Retinal pigment epithelial cell (primary cell): ENCODE data around the gene OR2AG2.

Experiments
- DNase-seq: peaks from one replicate; pipeline ENCODE4 v3.0.0-alpha.2; 2010; ENCODE audit warnings: low read depth
- H3K4me3 ChIP-seq: 2 replicates; pipeline ENCODE4 v1.5.1; 2011; ENCODE audit warnings: mild to moderate bottlenecking, low read length, control low read depth, moderate library complexity
- TF ChIP-seq, protein P1 (sequence below): conservative IDR thresholded peaks from 2 replicates; pipeline ENCODE4 v1.5.1; 2011; ENCODE audit warnings: low read depth, low read length, control low read depth, inconsistent platforms

Gene OR2AG2

DNA sequence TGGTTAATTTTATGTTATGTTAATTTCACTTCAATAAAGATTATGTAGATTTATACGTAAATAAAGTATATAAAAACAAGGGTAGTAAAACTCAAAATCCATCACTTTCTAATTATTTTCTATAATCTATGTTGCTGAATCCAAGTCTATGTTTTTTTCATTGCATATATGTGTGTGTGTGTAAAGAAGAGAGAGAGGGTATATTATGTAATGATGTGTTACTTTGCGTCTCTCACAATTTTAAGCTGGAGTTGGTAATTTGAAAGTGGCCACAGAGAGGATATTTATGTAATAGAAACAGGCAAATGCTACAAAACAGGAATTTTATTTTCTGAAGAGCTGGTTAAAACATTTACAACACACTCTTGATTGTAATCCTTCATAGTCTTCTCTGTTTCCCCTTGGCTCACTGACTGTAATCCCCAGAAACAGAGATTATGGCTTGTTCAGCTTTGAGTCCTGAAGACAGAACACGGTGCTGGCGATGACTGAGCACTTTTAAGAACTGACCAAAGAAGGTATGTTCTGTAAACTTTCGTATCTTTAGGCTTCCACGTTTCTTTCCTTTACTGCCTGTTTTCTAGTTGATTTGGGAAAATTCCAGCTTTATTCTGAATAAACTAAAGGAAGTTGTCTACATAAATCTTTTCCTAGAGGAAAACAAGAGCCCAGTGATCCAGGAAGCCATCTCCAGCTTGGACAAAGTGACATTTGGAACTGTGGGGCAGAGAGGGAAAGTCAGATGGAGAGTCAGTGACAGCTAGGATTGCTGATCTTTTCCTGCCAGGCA, 43.6 kb downstream of the OR2AG2 start:
- TF ChIP-seq, protein P1, sequence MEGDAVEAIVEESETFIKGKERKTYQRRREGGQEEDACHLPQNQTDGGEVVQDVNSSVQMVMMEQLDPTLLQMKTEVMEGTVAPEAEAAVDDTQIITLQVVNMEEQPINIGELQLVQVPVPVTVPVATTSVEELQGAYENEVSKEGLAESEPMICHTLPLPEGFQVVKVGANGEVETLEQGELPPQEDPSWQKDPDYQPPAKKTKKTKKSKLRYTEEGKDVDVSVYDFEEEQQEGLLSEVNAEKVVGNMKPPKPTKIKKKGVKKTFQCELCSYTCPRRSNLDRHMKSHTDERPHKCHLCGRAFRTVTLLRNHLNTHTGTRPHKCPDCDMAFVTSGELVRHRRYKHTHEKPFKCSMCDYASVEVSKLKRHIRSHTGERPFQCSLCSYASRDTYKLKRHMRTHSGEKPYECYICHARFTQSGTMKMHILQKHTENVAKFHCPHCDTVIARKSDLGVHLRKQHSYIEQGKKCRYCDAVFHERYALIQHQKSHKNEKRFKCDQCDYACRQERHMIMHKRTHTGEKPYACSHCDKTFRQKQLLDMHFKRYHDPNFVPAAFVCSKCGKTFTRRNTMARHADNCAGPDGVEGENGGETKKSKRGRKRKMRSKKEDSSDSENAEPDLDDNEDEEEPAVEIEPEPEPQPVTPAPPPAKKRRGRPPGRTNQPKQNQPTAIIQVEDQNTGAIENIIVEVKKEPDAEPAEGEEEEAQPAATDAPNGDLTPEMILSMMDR: no peak
- no peak overlapping the region for H3K4me3 ChIP-seq
- DNase-seq: no peak

DNA sequence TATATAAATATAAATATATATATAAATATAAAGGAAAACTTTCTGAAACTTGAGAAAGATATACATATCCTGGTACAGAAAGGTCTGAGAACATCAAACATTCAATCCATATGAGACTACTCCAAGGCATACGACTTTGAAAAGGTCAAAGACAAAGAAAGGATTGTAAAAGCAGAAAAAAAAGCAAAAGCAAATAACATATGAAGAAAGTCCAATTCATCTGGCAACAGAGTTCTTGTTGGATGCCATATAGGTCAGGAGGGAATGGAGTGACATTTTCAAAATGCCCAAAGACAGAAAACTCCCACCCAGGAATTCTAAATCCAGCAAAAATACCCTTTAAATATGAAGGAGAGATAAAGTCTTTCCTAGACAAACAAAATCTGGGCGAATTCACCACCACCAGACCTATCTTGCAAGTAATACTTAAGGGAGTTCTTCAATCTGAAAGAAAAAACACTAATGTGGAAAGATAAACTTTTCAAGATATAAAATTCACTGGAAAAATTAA, 46.3 kb downstream of the OR2AG2 start:
- TF ChIP-seq, protein P1: no peak
- DNase-seq: no peak
- H3K4me3 ChIP-seq: no peak overlapping the region

DNA sequence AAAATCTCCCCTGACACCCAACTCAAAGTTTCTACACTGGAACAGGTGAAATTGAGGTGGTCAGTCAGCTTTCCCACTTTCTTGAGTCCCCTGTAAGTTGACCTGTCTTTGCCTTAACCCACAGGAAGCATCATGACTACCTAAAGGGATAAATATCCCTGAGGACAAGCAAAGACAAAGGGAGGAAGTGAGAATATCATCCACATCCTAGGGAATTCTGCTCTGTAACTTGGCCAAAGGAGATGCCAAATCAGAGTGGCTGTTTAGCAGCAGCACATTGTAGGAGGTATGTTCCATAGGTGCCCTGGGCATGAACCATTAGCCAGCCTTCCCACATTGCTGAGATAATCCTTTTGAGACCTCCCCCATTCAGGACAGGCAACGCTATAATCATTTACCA, 47.8 kb downstream of the OR2AG2 start:
- H3K4me3 ChIP-seq: no peak overlapping the region
- TF ChIP-seq, protein P1: no peak
- DNase-seq: no peak

DNA sequence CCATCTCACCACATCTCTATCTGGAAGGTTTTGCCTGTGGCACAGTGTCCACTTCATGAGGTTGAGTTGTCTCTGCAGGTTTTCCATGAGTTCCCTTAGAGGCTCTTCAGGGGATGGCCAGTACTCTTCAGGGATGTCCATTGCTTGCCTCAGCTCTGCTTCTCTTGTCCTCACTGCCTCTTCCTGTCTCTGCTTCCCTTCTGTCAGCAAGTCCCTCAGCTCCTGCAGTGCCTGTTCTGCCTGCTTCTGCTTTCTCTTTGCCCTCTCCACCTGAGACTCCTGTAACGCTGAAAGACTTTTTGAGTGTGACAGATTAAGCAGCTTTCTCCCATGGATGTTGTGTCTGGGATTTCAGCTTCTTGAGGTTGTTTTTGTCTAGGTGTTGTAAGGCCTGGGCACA, 50.4 kb downstream of the OR2AG2 start:
- no peak overlapping the region for H3K4me3 ChIP-seq
- no peak for DNase-seq
- TF ChIP-seq, protein P1: no peak

DNA sequence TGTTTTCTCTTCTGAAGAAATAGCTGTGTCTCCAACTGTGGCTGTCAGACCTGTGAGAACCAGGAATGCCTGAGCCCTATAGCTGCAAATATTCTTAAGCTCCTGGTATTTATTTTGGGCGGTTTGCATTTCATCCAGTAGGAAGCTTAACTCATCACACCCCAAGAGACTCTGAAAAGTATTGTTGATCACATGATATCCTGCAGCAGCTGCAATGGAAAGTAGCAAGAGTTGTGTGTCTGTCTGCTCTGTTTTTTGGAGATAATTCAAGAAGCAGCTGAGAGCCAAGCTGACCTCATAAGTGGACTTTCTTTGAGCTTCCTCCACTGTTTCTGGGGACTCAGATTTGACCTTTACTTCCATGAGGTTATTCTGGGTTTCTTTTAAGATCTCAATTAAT, 52.2 kb downstream of the OR2AG2 start:
- no peak overlapping the region for H3K4me3 ChIP-seq
- TF ChIP-seq, protein P1: no peak
- no peak for DNase-seq

DNA sequence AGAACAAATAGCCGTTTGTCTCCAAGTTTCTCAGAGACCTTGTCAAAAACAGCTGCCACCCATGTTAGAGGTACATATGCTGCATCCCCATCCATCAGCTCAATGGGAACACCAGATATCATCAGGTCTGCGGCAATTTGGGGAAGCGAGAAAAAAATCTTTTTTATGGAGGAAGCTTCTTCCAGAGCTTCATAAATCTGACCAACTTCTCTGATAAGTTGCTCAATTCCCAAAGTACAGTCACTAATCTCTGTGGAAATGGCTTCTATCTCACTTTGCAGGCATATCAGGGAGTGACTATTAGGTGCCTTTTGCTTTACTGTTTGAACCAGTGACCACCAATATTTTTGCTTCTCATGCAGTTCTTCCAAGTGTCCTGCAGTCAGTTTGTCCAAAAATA, 54.4 kb downstream of the OR2AG2 start:
- no peak for DNase-seq
- H3K4me3 ChIP-seq: no peak overlapping the region
- TF ChIP-seq, protein P1: no peak
